ENCODE data around the gene ADGRL3.

DNA sequence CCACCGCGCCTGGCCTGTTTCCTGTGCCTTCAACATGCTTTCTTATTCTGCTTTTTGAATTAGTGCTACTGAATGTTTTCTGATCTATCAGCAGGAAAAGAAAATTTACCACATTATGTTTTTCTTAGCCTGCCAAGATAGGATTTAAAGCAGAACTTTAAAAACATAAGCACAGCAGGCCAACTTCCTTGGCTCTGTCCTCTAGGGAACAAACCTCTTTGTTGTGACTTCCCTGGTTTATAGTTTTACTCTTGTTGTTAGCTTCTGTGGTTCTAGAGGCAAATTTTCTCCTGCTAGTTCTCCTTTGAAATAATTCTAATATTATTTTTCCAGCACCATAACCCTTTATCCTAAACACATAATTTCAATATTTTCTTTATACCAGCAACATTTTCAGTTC lies 605.1 kb downstream of the ADGRL3 start:
- TF ChIP-seq POLR2A (IDR thresholded peaks at IDR 0.05): no peak
- TF ChIP-seq, protein P1, sequence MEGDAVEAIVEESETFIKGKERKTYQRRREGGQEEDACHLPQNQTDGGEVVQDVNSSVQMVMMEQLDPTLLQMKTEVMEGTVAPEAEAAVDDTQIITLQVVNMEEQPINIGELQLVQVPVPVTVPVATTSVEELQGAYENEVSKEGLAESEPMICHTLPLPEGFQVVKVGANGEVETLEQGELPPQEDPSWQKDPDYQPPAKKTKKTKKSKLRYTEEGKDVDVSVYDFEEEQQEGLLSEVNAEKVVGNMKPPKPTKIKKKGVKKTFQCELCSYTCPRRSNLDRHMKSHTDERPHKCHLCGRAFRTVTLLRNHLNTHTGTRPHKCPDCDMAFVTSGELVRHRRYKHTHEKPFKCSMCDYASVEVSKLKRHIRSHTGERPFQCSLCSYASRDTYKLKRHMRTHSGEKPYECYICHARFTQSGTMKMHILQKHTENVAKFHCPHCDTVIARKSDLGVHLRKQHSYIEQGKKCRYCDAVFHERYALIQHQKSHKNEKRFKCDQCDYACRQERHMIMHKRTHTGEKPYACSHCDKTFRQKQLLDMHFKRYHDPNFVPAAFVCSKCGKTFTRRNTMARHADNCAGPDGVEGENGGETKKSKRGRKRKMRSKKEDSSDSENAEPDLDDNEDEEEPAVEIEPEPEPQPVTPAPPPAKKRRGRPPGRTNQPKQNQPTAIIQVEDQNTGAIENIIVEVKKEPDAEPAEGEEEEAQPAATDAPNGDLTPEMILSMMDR (IDR thresholded peaks at IDR 0.05): no peak
- TF ChIP-seq EP300 (IDR thresholded peaks at IDR 0.05): no peak
